Caco-2 (cell line): ENCODE data around the gene SIK2. TPM values are rescaled to one million over a fixed set of nuclear protein-coding genes. Genes with fewer than 3 reads are reported as not detected.

ENCODE experiments used
- BruUV-seq: library from RNA; stranded (reverse); fragments of 400-500 nt; replicated peaks from 2 replicates; lab custom pipeline; 2021; lab: Mats Ljungman, UMichigan
- CTCF ChIA-PET: fragments of 300-600 bp; sonication (Branson Sonifier 250); formaldehyde crosslinking; loops from one replicate; lab custom pipeline; 2022; ENCODE audit warnings: antibody characterized with exemption; lab: Charles Lee
- POLR2A ChIA-PET: fragments of 300-600 bp; sonication (Branson Sonifier 250); formaldehyde crosslinking; loops from one replicate; lab custom pipeline; 2022; ENCODE audit warnings: antibody characterized with exemption; lab: Charles Lee
- DNase-seq, 2 experiments: peaks; one replicate each; pipeline versions ENCODE4 v3.0.0 to v3.0.0-alpha.2; 2020 to 2022
- H3K27me3 ChIP-seq: replicated peaks from 2 replicates; pipeline ENCODE4 v1.6.0; 2011; ENCODE audit warnings: low read length; ENCODE audit not compliant: control insufficient read depth, insufficient read depth
- H3K36me3 ChIP-seq: 2 replicates; pipeline ENCODE4 v1.5.1; 2011; ENCODE audit warnings: low read length; ENCODE audit not compliant: control insufficient read depth, insufficient read depth
- H3K4me1 ChIP-seq: fragments of 250-450 bp; sonication (Bioruptor Pico); 2 replicates; pipeline ENCODE4 v1.5.1; 2020; ENCODE audit warnings: mild to moderate bottlenecking
- H3K4me3 ChIP-seq: 2 replicates; pipeline ENCODE4 v1.5.1; 2011; ENCODE audit warnings: low read depth, mild to moderate bottlenecking, control low read depth, low read length
- H3K9me3 ChIP-seq: fragments of 250-450 bp; sonication (Bioruptor Pico); 2 replicates; pipeline ENCODE4 v1.5.1; 2020; ENCODE audit warnings: mild to moderate bottlenecking, moderate library complexity
- H3K27ac Mint-ChIP-seq: one replicate; pipeline ENCODE4 v1.8.0; 2022; ENCODE audit warnings: mixed read lengths; ENCODE audit not compliant: unreplicated experiment
- H3K27me3 Mint-ChIP-seq: one replicate; pipeline ENCODE4 v1.8.0; 2022; ENCODE audit warnings: mixed read lengths; ENCODE audit not compliant: insufficient read depth, unreplicated experiment
- H3K36me3 Mint-ChIP-seq: one replicate; pipeline ENCODE4 v1.8.0; 2022; ENCODE audit warnings: mild to moderate bottlenecking, mixed read lengths; ENCODE audit not compliant: insufficient read depth, unreplicated experiment
- H3K4me1 Mint-ChIP-seq: one replicate; pipeline ENCODE4 v1.8.0; 2022; ENCODE audit warnings: low read depth, mixed read lengths; ENCODE audit not compliant: unreplicated experiment
- H3K4me3 Mint-ChIP-seq: one replicate; pipeline ENCODE4 v1.8.0; 2022; ENCODE audit warnings: mild to moderate bottlenecking, moderate library complexity, mixed read lengths; ENCODE audit not compliant: unreplicated experiment
- H3K9me3 Mint-ChIP-seq: one replicate; pipeline ENCODE4 v1.8.0; 2022; ENCODE audit warnings: mixed read lengths; ENCODE audit not compliant: unreplicated experiment
- intact Hi-C: fragments of 100-400 bp; cut with micrococcal nuclease; formaldehyde crosslinking; loops from one replicate; pipeline ENCODE4 v1.10.0; 2022; ENCODE audit not compliant: unreplicated experiment
- total RNA-seq: library from RNA; stranded (reverse); gene quantifications from 2 replicates; pipeline ENCODE4 v1.2.3, GENCODE V29; 2022
- TF ChIP-seq, protein P1 (sequence below), 2 experiments: fragments of 200-600 bp in 1 of 2; IDR thresholded peaks; 1 replicate in 1 of 2; 2 replicates in 1 of 2; pipeline versions ENCODE4 v1.5.1 to v1.8.0; 2011 to 2022; ENCODE audit warnings: antibody characterized with exemption in 1 of 2, control low read depth in 1 of 2, inconsistent platforms in 1 of 2, low read depth in 1 of 2, low read length in 1 of 2, mild to moderate bottlenecking in 1 of 2, moderate library complexity in 1 of 2; ENCODE audit not compliant: insufficient read depth in 1 of 2, severe bottlenecking in 1 of 2, unreplicated experiment in 1 of 2

Gene SIK2
- total RNA-seq, 1 experiment from 2014 or later, result 40.2 TPM

DNA sequence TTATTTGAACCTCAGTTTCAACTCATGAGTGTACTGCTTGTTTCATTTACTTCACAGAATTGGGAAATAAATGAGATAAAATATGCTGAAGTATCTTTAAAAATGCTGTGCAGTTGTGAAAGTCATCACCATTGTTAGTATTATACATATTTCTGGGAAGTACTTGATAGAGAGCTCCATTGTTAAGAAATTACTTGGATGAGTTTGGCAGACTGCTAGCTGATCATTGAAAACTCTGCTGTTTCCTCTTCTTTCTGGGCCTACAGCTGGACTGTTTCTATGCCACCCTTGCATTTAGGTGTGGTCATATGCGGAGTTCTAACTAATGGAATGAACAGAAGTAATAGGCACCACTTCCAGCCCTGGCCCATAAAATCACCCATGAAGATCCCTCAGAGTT is 10.0 kb downstream of the SIK2 start:
- Mint-ChIP-seq H3K36me3 (peaks cover 6% of the 10 kb centered on the region), H3K4me3 (no peak overlapping the region), H3K27me3 (no peaks in the 10 kb centered on the region), H3K4me1 (peaks cover 2% of the 10 kb centered on the region), H3K9me3 (no peaks in the 10 kb centered on the region), H3K27ac (no peak overlapping the region)
- ChIA-PET CTCF (no interaction called here), POLR2A (interaction anchor here (1.0 kb wide), 1 partner anchor 11 kb away, joined by 5 read pairs; no protein-coding TSS in a partner anchor)
- TF ChIP-seq, protein P1, sequence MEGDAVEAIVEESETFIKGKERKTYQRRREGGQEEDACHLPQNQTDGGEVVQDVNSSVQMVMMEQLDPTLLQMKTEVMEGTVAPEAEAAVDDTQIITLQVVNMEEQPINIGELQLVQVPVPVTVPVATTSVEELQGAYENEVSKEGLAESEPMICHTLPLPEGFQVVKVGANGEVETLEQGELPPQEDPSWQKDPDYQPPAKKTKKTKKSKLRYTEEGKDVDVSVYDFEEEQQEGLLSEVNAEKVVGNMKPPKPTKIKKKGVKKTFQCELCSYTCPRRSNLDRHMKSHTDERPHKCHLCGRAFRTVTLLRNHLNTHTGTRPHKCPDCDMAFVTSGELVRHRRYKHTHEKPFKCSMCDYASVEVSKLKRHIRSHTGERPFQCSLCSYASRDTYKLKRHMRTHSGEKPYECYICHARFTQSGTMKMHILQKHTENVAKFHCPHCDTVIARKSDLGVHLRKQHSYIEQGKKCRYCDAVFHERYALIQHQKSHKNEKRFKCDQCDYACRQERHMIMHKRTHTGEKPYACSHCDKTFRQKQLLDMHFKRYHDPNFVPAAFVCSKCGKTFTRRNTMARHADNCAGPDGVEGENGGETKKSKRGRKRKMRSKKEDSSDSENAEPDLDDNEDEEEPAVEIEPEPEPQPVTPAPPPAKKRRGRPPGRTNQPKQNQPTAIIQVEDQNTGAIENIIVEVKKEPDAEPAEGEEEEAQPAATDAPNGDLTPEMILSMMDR (IDR thresholded peaks at IDR 0.05; ENCODE audit: insufficient read depth in 1 of 2, low read depth in 1 of 2, low read length in 1 of 2, severe bottlenecking in 1 of 2, unreplicated experiment in 1 of 2), result no peak
- Histone ChIP-seq H3K4me1 (peaks cover 14% of the 10 kb centered on the region), H3K36me3 (0 out of 2 replicates have a peak, but pooled peaks cover 2% of the 10 kb centered on the region), H3K27me3 (no peaks in the 10 kb centered on the region), H3K9me3 (no peaks in the 10 kb centered on the region), H3K4me3 (no peak overlapping the region)
- no TSS peak for BruUV-seq
- no peak for DNase-seq
- intact Hi-C loops, result no loop called here

GRCh38 chr11:111617286-111617685 is 15.0 kb downstream of the SIK2 start:
- no TSS peak for BruUV-seq
- POLR2A ChIA-PET, result no interaction called here
- Histone ChIP-seq H3K36me3 (peaks cover 6% of the 10 kb centered on the region), H3K27me3 (no peaks in the 10 kb centered on the region), H3K9me3 (peaks cover under 1% of the 10 kb centered on the region), H3K4me3 (no peak overlapping the region), H3K4me1 (peaks cover 5% of the 10 kb centered on the region; the same call in 1 of the 2 replicates)
- H3K27me3 Mint-ChIP-seq, result no peaks in the 10 kb centered on the region
- intact Hi-C loops, result no loop called here
- peaks cover under 1% of the 10 kb centered on the region for H3K9me3 Mint-ChIP-seq
- CTCF ChIA-PET, result no interaction called here
- DNase-seq, result no peak
- peaks cover 28% of the 10 kb centered on the region for H3K36me3 Mint-ChIP-seq
- no peak overlapping the region for H3K27ac Mint-ChIP-seq
- TF ChIP-seq, protein P1 (IDR thresholded peaks at IDR 0.05; ENCODE audit: insufficient read depth in 1 of 2, low read depth in 1 of 2, low read length in 1 of 2, severe bottlenecking in 1 of 2, unreplicated experiment in 1 of 2), result no peak
- H3K4me3 Mint-ChIP-seq, result no peak overlapping the region
- H3K4me1 Mint-ChIP-seq, result no peaks in the 10 kb centered on the region

- ChIA-PET CTCF (no interaction called here), POLR2A (no interaction called here)
- Histone ChIP-seq H3K36me3 (peaks cover 6% of the 10 kb centered on the region), H3K9me3 (peaks cover 6% of the 10 kb centered on the region), H3K4me3 (no peak overlapping the region), H3K27me3 (no peaks in the 10 kb centered on the region), H3K4me1 (peaks cover 33% of the 10 kb centered on the region)
- H3K4me1 Mint-ChIP-seq, result peaks cover 30% of the 10 kb centered on the region
- intact Hi-C loops, result no loop called here
- no peak for DNase-seq
- H3K4me3 Mint-ChIP-seq, result no peak overlapping the region
- peaks cover 50% of the 10 kb centered on the region for H3K36me3 Mint-ChIP-seq
- TF ChIP-seq, protein P1 (IDR thresholded peaks at IDR 0.05; ENCODE audit: insufficient read depth in 1 of 2, low read depth in 1 of 2, low read length in 1 of 2, severe bottlenecking in 1 of 2, unreplicated experiment in 1 of 2), result no peak
- no TSS peak for BruUV-seq
- H3K27me3 Mint-ChIP-seq, result no peaks in the 10 kb centered on the region
- no peak overlapping the region for H3K27ac Mint-ChIP-seq
- H3K9me3 Mint-ChIP-seq, result peaks cover 13% of the 10 kb centered on the region
These were observed 18.3 kb downstream of the SIK2 start for GRCh38 chr11:111620518-111620917.
